HG03066 (cell line): Measurements from ENCODE around the gene AFAP1L1.

Experiments
- ATAC-seq: cut with Tn5 transposase; IDR thresholded peaks from one replicate; pipeline ENCODE4 v1.9.1; 2021; ENCODE audit warnings: low read depth; ENCODE audit not compliant: unreplicated experiment

The AFAP1L1 gene

DNA sequence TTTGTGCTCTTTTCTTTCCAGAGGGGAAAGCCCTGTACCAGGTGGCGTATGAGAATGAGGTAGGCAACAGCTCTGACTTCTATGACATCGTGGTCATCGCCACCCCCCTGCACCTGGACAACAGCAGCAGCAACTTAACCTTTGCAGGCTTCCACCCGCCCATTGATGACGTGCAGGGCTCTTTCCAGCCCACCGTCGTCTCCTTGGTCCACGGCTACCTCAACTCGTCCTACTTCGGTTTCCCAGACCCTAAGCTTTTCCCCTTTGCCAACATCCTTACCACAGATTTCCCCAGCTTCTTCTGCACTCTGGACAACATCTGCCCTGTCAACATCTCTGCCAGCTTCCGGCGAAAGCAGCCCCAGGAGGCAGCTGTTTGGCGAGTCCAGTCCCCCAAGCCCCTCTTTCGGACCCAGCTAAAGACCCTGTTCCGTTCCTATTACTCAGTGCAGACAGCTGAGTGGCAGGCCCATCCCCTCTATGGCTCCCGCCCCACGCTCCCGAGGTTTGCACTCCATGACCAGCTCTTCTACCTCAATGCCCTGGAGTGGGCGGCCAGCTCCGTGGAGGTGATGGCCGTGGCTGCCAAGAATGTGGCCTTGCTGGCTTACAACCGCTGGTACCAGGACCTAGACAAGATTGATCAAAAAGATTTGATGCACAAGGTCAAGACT is 96.5 kb downstream of the AFAP1L1 start:
- ATAC-seq, result no peak

DNA sequence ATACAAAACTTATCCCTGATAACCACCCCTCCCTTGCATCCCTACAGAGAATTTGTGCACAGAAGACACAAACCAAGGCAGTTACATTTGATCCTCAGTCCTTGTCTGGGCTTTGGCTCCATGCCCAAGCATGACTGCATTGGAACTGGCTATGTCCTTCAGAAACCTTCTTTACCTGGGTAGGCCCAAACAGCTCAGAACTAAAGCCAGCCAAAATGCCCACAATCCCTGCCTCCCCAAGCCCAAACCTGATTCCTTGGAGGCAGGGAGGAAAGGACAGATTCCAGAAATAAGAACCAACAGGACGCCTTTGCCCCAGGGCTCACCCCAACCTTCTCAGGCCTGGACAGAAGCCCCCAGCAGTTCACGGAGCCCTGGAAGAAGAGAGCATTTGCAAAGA is 99.2 kb downstream of the AFAP1L1 start:
- no peak for ATAC-seq

DNA sequence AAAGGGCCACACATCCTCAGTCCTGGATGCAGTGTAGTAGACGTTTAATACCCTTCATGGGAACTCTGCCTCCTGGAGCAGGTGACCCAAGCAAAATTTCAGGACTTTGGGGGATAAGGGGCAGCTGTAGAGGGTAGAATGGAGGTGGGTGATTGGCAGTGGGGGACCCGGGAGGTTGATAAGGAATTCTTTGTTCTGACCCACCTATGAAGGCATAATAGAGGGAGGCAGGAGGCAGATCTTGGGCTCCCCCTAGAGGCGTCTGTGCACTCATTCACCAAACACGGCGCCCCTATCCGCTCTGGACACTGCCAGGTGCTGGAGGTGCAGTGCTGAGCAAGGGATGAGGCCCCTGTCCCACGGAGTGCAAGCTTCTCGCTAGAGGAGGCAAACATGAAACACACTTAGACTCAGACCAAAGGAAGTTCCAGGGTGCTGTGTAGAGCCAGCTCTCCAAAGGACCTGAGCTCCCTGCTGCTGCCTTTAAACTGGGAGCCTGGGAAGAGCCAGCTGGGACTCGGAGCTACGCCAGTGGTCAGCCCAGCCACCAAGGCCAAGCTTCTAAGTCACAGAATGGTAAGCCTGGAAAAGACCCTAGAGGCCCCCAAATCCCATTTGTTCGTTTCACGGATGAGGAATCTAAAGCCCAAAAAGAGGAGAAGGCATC is 99.8 kb downstream of the AFAP1L1 start:
- ATAC-seq, result peak; percentile 80

DNA sequence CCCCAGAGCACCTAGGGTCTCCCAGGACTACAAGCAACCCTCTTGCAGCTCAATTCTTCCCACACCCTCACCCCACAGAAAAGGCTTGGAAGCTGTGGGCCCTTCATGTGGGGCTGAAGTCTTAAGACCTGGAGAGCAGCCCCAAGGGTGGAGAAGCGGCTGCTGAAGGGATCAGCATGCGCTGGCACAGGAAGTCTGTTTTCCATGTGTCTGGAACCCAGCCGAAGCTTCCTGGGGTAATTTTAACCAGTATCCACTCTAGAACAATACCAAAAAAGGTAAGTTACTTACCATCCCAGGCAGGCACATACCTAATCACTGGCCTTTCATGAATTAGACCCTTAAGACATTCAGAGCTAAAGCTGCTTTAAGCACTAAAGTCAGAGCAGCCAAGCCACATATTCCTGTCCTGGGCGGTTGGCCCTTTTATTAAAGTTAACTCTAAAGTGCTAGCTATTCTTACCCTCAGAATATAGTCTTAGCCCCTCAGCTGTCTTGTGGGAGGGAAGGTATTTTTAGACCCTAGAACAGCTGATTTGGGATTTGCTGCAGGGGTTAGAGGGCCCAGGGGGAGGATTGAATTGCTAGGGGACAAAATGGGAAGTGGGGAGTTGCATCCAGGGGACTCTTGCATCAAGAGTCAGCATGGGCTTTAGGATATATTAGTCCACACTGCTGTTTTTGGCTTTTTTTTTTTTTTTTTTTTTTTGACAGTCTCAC is 100.6 kb downstream of the AFAP1L1 start:
- no peak for ATAC-seq

DNA sequence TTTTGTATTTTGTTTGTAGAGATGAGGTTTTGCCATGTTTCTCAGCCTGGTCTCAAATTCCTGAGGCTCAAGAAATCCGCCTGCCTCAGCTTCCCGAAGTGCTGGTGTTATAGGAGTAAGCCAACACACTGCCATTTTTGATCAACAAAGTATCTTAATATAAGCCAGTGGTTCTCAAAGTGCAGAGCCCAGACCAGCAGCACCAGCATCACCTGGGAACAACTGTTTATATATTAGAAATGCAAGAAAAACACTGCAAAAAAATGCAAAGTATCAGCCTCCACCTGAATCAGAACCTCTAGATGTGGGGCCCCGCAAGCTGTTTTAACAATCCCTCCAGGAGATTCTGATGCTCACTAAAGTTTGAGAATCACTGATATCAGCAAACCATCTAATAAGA is 101.3 kb downstream of the AFAP1L1 start:
- ATAC-seq, result no peak

DNA sequence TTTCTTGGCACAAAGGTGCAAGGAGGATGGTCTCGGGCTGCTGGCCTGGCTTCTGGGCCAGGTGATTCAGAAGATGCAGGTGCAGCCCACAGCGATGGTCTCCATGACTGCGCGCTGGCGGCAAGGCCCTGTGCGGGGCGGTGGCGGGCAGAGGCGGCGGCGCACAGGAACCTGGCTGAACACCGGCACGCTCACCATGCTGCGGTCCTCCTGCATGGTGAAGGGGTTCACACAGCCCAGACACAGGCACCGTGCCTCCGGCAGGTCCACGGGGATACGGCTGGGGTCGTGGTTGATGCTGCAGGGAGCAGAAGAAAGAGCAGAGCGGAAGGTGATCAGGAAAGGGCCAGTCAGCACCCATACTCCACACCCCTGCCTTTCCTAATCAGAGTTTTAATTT is 102.6 kb downstream of the AFAP1L1 start:
- ATAC-seq, result no peak

DNA sequence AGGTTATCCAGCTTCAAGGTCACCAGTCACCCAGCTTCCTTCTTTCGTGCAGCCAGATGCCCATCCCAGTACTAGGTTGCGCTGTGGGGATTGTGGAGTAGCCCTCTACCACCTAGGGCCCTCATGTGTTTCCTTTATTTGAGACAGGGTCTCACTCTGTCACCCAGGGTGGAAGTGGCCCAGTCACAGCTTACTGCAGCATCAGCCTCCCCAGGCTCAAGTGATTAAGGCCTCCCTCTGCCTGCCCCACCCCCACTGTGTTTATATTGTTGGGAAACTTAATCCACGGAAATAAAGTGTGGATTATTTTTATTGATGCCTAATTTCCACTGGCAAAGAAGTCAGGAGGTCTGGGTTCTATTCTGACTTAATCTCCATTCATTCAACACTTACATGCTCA is 103.1 kb downstream of the AFAP1L1 start:
- no peak for ATAC-seq

DNA sequence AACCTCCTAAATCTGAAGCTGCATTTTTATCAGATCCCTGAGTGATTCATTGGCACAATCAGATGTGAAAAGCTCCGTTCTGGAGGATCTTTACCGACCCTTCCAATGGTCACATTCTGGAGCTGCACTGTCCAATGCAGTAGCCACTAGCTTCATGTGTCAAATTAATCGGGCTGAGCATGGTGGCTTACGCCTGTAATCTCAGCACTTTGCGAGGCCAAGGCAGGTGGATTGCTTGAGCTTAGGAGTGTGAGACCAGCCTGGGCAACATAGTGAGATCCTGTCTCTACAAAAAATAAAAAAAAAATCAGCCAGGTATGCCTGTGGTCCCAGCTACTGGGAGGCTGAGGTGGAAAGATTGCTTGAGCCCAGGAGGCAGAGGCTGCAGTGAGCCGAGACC is 103.8 kb downstream of the AFAP1L1 start:
- ATAC-seq, result no peak

DNA sequence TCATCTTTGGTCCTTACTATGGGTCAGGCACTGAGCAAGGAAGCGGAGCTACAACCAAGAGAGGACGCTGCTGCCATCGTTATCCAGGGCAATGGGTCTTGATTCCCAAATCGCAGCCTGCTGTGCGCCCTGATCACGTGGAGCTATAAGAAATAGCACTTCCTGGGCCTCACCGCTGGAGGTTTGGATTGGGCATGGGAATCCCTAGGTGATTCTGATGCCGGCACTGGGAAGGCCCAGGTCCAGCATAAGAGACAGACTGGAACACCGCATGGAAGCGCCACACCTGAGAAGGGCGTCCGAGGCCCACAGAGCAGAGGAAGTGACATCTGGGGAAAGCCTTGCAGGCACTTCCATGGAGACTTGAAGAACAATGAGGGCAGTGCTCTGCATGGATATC is 104.4 kb downstream of the AFAP1L1 start:
- ATAC-seq, result no peak

DNA sequence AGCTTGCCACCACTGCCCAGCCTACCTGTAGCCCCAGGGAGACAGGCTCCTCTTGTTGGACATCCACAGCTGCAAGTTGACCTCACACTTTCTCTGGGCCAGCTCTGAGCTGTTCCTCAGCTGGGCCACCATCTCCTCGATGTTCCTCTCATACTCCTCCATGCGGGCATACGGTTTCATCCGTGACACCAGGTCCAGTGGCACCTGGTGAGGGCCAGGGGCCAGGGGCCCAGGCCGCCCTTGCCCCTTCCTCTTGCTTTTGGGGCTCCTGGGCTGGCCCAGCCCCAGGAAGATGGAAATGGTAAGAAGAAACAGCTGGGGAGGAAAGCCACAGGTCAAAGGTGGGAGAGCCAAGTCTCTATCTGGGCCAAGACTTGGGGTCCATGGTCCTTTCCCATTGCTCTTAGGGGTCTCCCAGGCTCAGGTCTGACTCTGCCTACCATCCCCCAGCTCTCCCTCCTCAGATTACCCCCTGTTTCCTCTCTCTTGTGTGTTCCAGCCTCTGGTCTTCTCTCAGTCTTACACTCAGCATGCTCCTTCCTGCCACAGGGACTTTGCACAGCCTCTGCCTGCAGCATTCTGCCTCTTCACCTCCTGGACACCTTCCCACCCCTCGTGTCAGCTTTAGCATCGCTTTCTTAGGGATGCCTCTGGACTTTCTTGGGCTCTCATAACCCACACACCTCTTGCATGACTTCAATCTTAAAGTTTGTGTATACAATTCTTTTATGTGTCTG is 105.2 kb downstream of the AFAP1L1 start:
- no peak for ATAC-seq

DNA sequence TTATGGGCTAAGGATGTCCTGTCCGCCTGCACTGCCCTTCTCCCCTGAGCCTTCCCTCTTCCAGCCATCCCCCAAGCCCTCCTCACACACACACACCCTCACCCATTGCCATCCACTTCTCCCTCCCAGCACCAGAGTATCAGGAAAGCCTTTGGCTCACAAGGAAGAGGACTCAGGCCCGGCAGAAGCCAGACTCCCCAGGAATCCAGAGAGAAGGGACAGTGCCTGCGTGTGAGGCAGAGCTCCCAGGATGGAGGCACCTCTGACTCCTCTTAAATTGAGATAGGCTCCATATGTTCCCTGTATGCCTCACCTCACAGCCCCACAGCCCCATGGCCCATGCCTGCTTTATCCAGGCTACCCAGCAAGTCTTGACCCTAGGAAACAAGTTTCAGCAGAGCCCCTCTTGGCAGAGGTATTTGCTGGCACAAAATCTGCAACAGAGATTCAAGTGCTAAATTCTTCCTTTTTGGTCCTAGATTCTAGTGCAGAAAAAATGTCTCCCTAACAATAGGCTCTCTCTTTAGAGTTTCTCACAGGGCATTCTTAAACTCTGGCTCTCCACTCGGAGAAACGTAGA is 106.7 kb downstream of the AFAP1L1 start:
- no peak for ATAC-seq

DNA sequence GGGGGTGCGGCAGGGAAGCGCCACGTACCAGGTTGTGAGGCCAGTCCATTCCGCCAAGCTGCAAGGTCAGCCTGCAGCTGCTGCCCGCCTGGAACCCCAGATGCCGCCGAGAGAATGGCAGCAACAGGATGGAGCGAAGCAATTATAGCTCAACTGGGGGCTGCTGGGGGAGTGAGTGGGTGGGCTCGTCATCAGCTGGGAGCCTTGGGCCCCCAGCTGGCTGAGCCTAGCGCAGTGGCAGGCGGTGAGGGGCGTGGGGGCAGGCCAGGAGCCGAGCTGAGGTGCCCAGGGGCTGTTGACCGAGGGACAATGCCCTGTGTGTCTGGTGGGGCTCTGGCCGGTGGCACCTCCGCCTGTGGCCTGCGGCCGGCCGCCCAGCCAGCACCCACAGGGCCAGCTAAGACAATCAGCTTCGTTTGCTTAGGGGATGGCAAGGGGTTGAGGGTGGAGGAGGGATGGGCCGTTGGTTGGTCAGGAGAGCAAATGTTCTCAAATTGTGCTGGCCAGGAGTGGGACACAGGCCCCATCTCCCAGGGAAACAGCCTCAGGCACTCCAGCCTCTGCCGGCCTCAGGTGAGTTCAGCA is 107.6 kb downstream of the AFAP1L1 start, which contains the start of gene IL17B:
Gene IL17B, minus strand, starts transcription at position 116 of the 585 bp plus-strand sequence. Its CDS starts 67 bp downstream, at position 49.
- ATAC-seq, result no peak

DNA sequence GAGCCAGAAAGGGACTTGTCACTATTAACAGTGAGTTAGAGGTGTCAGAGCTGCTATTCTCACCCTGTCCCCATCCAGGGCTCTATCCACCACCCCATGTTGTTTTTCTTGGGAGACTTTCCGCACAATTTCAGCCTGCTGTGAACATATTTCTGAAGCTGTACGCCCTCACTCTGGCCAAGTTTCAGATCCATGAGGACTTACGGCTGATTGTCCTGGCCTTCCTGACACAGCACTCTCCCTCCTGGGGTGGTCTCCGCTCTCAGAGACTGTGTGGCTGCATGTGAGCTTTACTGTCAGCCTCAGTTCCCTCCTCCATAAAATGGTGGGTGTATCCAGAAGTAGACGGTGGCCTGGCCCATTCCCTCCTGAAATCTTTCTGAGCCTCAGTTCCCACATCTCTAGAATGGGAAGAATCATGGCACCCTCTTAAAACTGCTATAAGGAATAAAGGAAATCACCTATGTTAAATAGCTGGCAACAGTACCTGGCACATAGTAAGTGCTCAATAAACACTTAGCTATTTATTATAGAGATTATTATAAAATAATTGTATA is 108.2 kb downstream of the AFAP1L1 start:
- ATAC-seq, result no peak

DNA sequence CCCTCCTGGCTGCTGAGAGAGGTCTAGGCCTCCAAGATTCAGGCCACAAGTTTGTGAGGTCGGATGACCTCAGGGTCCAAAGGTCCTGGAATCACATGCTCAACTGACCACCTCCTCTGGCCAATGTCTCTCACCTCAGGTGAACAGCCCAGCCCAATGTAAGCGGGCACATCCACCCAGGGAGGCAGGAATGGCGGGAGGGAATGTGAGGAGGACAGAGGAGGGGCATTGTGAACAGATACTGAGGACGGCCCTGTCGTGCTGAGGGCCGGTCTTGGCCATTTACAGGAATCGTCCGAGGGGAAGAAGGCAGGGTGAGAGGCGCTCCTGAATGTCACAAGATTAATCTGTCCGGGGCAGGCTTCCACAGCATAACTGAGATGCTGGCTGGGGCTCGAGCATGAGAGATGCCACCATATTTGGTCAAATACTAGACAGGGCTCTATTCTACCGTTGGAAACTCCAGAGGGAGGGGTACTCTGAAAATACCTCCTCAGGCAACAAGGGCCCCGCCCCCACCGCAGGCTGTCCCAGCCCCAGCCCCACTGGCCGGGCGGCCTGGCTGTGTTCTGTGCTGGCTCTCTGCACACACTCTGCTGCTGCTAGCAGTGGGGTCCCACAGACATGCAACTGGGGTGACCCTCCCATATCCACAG is 108.9 kb downstream of the AFAP1L1 start:
- ATAC-seq, result no peak

DNA sequence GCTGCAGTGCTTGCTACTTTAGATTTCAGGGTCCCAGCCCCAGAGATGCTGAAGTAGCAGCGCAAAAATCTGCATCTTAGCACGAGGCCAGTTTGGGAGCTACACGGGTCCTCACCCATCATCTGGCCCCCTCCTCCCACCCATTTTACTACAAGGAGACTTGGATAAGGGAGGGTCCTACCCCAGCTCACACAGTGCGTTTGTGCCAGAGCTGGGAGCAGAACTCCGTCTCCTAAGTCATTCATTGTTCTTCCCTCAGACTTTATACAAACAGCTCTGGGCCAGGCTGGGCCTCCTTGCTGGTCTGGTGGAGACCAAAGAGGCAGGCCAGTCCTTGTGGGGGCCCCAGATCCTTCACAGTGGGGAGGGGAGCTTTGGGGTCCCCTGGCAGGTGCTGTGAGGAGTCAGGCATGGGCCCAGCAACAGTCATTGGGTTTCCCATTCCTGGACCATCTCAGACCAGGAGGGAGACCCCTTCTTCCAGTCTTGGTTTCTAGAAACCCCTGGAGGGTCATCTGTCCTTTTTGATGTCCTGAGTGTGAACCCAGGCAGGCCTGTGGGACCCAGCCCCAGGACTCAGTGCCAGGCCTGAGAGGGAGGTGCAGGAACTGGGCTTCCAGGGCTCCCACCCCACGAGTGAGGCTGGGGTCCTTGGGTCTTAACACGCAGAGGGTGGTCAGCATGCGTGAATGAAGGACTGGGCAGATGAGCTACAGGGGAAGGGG is 109.8 kb downstream of the AFAP1L1 start:
- no peak for ATAC-seq

DNA sequence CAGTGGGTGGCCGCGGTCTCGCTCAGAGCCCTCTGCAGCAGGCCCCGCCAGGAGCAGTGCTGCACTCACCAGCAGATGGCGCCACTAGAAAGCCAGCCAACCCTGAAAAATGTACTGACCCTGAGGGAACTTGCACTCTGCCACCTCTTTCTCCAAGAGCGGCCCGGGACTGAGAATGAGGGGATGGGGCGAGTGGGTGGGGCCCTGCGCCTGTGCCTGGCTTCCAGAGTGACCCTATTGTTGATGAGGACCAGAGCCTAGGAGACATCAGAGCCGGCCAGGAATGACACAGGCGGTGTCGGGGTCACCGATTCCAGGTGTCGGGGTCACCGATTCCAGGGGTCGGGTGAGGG is 110.3 kb downstream of the AFAP1L1 start:
- no peak for ATAC-seq

DNA sequence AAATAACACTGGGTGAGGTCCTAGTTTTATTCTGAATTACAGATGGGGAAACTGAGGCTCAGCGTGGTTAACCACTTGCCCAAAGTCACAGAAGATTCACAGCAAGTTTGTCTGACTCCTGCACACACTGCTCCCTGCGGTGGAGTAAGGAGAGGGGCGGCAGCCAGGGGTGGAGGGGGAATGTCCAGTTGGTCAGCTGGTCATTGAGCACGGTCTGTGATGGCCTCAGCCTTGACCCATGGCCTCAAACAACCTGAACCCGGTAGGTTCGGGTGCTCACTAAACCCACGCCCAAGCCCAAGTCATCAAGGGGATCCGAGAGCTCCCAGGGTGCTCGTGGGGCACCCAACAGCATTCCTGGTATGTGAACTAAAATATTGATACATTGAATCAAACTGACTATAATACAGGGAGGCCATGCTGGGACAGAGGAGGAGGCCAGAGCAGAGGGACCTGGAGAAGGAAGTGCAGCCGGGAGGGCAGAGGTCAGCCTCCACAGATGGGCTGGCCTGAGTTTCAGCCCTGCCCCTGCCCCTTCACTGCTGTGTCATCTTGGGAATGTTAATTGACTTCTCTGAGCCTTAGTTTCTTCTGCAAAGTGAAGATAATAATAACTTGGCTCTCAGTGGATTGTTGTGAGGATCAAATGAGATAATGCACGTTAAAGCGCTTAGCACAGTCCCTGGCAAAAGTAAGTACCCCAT is 111.0 kb downstream of the AFAP1L1 start:
- no peak for ATAC-seq

DNA sequence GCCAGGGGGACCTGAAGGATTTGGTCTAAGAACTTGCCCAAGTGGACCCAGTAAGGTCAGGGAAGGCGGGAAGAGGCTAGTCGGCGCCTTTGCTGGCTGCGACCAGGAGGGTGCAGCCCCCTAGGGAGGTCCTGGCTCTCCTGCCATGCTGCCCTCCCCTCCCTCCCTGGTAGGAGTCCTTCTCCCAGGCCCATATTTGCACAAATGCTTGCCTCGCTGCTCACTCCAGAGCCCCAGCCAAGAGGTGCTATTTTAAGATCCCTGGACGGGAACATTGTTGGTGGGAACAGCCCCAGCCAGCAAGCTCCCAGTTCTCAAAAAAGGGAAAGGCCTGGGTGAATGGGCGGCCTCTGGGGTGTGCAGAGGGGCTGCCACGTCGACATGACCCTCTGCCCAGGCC is 111.7 kb downstream of the AFAP1L1 start:
- ATAC-seq, result no peak
